T-helper 17 cell (primary cell): Measurements from ENCODE around the gene HNRNPUL2. TPM values are rescaled to one million over a fixed set of nuclear protein-coding genes. Genes with fewer than 3 reads are reported as not detected.
"Not testable (repeated sequence)": the region's sequence is repeated elsewhere in the genome, so short reads cannot be mapped to it uniquely, and the experiment has no call there.

Source experiments
- ATAC-seq: fragments of 150-1000 bp; cut with Tn5 transposase; 2 replicates; pipeline ENCODE4 v1.10.0; 2021; ENCODE audit warnings: mild to moderate bottlenecking, moderate library complexity
- DNase-seq, 3 donors: peaks; one replicate each; pipeline versions ENCODE4 v3.0.0 to v3.0.0-alpha.2; 2020 to 2021
- H3K9me3 ChIP-seq: one replicate; pipeline ENCODE4 v1.7.0; 2013; ENCODE audit warnings: low read length, mild to moderate bottlenecking; ENCODE audit not compliant: control insufficient read depth, poor library complexity, severe bottlenecking
- H3K27ac Mint-ChIP-seq: one replicate; pipeline ENCODE4 v1.8.0; 2022; ENCODE audit warnings: mild to moderate bottlenecking, moderate library complexity, mixed read lengths
- H3K27me3 Mint-ChIP-seq: one replicate; pipeline ENCODE4 v1.8.0; 2022; ENCODE audit warnings: mixed read lengths
- H3K36me3 Mint-ChIP-seq: one replicate; pipeline ENCODE4 v1.8.0; 2022; ENCODE audit warnings: low read depth, mixed read lengths
- H3K4me1 Mint-ChIP-seq: one replicate; pipeline ENCODE4 v1.8.0; 2022; ENCODE audit warnings: mild to moderate bottlenecking, mixed read lengths
- H3K4me3 Mint-ChIP-seq: one replicate; pipeline ENCODE4 v1.8.0; 2022; ENCODE audit warnings: mild to moderate bottlenecking, moderate library complexity, mixed read lengths
- total RNA-seq, 4 donors: library from RNA in 2 of 4; stranded (reverse) in 2 of 4; gene quantifications; one replicate each; pipeline ENCODE4 v1.2.3 and lab custom pipeline; 2022 to 2026

HNRNPUL2 gene
- total RNA-seq, 2 donors from 2014 or later: 41.4 to 43.2 TPM

- peaks cover 5% of the 10 kb centered on the region for H3K36me3 Mint-ChIP-seq
- no peaks in the 10 kb centered on the region for H3K9me3 ChIP-seq
- H3K27ac Mint-ChIP-seq: peak within 1 kb of the TSS; percentile 97
- H3K4me1 Mint-ChIP-seq: peaks cover 31% of the 10 kb centered on the region
- H3K27me3 Mint-ChIP-seq: no peaks in the 10 kb centered on the region
- peak; percentile 84 for ATAC-seq
- peak within 1 kb of the TSS; percentile 91 for H3K4me3 Mint-ChIP-seq
- DNase-seq: peak; percentile 64 to 75 (median 69)
These were observed 48.2 kb downstream of the HNRNPUL2 start, which contains the start of gene UBXN1 for GRCh38 chr11:62678770-62679696. Gene UBXN1 (minus strand): TSS chr11:62679073. CDS start chr11:62678923, 150 bp downstream.

- Mint-ChIP-seq H3K27me3 (no peaks in the 10 kb centered on the region), H3K4me3 (peak overlapping the region; percentile 91), H3K4me1 (peaks cover 31% of the 10 kb centered on the region), H3K36me3 (peaks cover 5% of the 10 kb centered on the region), H3K27ac (peak overlapping the region; percentile 97)
- H3K9me3 ChIP-seq: no peaks in the 10 kb centered on the region
- no peak for ATAC-seq
- no peak for DNase-seq
These were observed 48.9 kb downstream of the HNRNPUL2 start for GRCh38 chr11:62678433-62678769.

- H3K9me3 ChIP-seq: no peaks in the 10 kb centered on the region
- H3K27me3 Mint-ChIP-seq: no peaks in the 10 kb centered on the region
- peaks cover 33% of the 10 kb centered on the region for H3K4me1 Mint-ChIP-seq
- peak overlapping the region; percentile 97 for H3K27ac Mint-ChIP-seq
- DNase-seq: no peak
- H3K36me3 Mint-ChIP-seq: peaks cover 5% of the 10 kb centered on the region
- ATAC-seq: no peak
- H3K4me3 Mint-ChIP-seq: peak overlapping the region; percentile 91
These were observed 49.5 kb downstream of the HNRNPUL2 start for GRCh38 chr11:62677714-62678113.

GRCh38 chr11:62677156-62677555 is 50.1 kb downstream of the HNRNPUL2 start:
- H3K4me3 Mint-ChIP-seq: peak overlapping the region; percentile 91
- peaks cover 37% of the 10 kb centered on the region for H3K4me1 Mint-ChIP-seq
- DNase-seq (no peak), ATAC-seq (no peak)
- H3K27ac Mint-ChIP-seq: peak overlapping the region; percentile 97
- H3K27me3 Mint-ChIP-seq: no peaks in the 10 kb centered on the region
- no peaks in the 10 kb centered on the region for H3K9me3 ChIP-seq
- H3K36me3 Mint-ChIP-seq: peaks cover 5% of the 10 kb centered on the region

- peaks cover 5% of the 10 kb centered on the region for H3K36me3 Mint-ChIP-seq
- H3K4me1 Mint-ChIP-seq: peaks cover 38% of the 10 kb centered on the region
- DNase-seq (no peak), ATAC-seq (no peak)
- H3K4me3 Mint-ChIP-seq: peak overlapping the region; percentile 91
- H3K27me3 Mint-ChIP-seq: no peaks in the 10 kb centered on the region
- no peaks in the 10 kb centered on the region for H3K9me3 ChIP-seq
- H3K27ac Mint-ChIP-seq: peak overlapping the region; percentile 97
These were observed 50.6 kb downstream of the HNRNPUL2 start for GRCh38 chr11:62676698-62677097.

GRCh38 chr11:62675415-62675814 is 51.8 kb downstream of the HNRNPUL2 start:
- H3K36me3 Mint-ChIP-seq, DNase-seq, H3K27me3 Mint-ChIP-seq, H3K4me3 Mint-ChIP-seq, ATAC-seq, H3K9me3 ChIP-seq: not testable (repeated sequence)
- Mint-ChIP-seq H3K4me1 (peaks cover 46% of the 10 kb centered on the region), H3K27ac (peak overlapping the region; percentile 63)

GRCh38 chr11:62673196-62673525 is 54.1 kb downstream of the HNRNPUL2 start:
- Mint-ChIP-seq H3K4me3 (peak overlapping the region; percentile 99), H3K36me3 (peaks cover 5% of the 10 kb centered on the region)

GRCh38 chr11:62671608-62672389 is 55.5 kb downstream of the HNRNPUL2 start, which contains the start of the genes LBHD1 and UQCC3:
Gene LBHD1 (minus strand): TSS chr11:62672267. CDS start chr11:62670031, 2,236 bp downstream.
Gene UQCC3 (plus strand): TSS chr11:62671673. CDS start chr11:62671746, 73 bp downstream.
- no peaks in the 10 kb centered on the region for H3K9me3 ChIP-seq
- Mint-ChIP-seq H3K36me3 (peaks cover 3% of the 10 kb centered on the region), H3K4me1 (peaks cover 35% of the 10 kb centered on the region), H3K27ac (peak within 1 kb of the TSS; percentile 96), H3K27me3 (no peaks in the 10 kb centered on the region), H3K4me3 (peak within 1 kb of the TSS; percentile 99)
- ATAC-seq (peak; percentile 81), DNase-seq (peak; percentile 51 to 63 (median 62))

More at GRCh38 chr11:62673196-62673525, 54.1 kb downstream of the HNRNPUL2 start:
- peaks cover 41% of the 10 kb centered on the region for H3K4me1 Mint-ChIP-seq
- H3K9me3 ChIP-seq: no peaks in the 10 kb centered on the region
- peak overlapping the region; percentile 96 for H3K27ac Mint-ChIP-seq
- ATAC-seq (no peak), DNase-seq (no peak)
- H3K27me3 Mint-ChIP-seq: no peaks in the 10 kb centered on the region

- DNase-seq (peak in 1 of 3 donors; percentile 21), ATAC-seq (peak; percentile 59)
- Mint-ChIP-seq H3K27me3 (no peaks in the 10 kb centered on the region), H3K4me3 (peak overlapping the region; percentile 99), H3K36me3 (peaks cover 3% of the 10 kb centered on the region), H3K27ac (peak overlapping the region; percentile 96), H3K4me1 (peaks cover 35% of the 10 kb centered on the region)
- no peaks in the 10 kb centered on the region for H3K9me3 ChIP-seq
These were observed 56.0 kb downstream of the HNRNPUL2 start for GRCh38 chr11:62671236-62671607.

- Mint-ChIP-seq H3K27me3 (no peaks in the 10 kb centered on the region), H3K4me1 (peaks cover 36% of the 10 kb centered on the region), H3K27ac (peak overlapping the region; percentile 96), H3K4me3 (peak overlapping the region; percentile 99), H3K36me3 (no peaks in the 10 kb centered on the region)
- no peaks in the 10 kb centered on the region for H3K9me3 ChIP-seq
- ATAC-seq (no peak), DNase-seq (no peak)
These were observed 57.7 kb downstream of the HNRNPUL2 start for GRCh38 chr11:62669420-62670161.

- H3K27ac Mint-ChIP-seq: peak overlapping the region; percentile 97
- H3K9me3 ChIP-seq: no peaks in the 10 kb centered on the region
- peaks cover 39% of the 10 kb centered on the region for H3K4me1 Mint-ChIP-seq
- no peak for DNase-seq
- no peaks in the 10 kb centered on the region for H3K27me3 Mint-ChIP-seq
- H3K36me3 Mint-ChIP-seq: no peaks in the 10 kb centered on the region
- ATAC-seq: no peak
- peak overlapping the region; percentile 98 for H3K4me3 Mint-ChIP-seq
These were observed 59.8 kb downstream of the HNRNPUL2 start for GRCh38 chr11:62667460-62667859.

GRCh38 chr11:62666259-62666926 is 60.9 kb downstream of the HNRNPUL2 start:
- peak overlapping the region; percentile 97 for H3K27ac Mint-ChIP-seq
- DNase-seq (no peak), ATAC-seq (no peak)
- no peaks in the 10 kb centered on the region for H3K36me3 Mint-ChIP-seq
- H3K27me3 Mint-ChIP-seq: no peaks in the 10 kb centered on the region
- H3K4me3 Mint-ChIP-seq: peak overlapping the region; percentile 98
- peaks cover 34% of the 10 kb centered on the region for H3K4me1 Mint-ChIP-seq
- H3K9me3 ChIP-seq: no peaks in the 10 kb centered on the region
